HG03159 (cell line): ENCODE results near the gene FDX2.
"Not testable (repeated sequence)": the region's sequence is repeated elsewhere in the genome, so short reads cannot be mapped to it uniquely, and the experiment has no call there.

ENCODE experiments used
- ATAC-seq: cut with Tn5 transposase; IDR thresholded peaks from one replicate; pipeline ENCODE4 v1.9.1; 2021; ENCODE audit warnings: mild to moderate bottlenecking, moderate library complexity; ENCODE audit not compliant: unreplicated experiment

The FDX2 gene

GRCh38 chr19:10315335-10316214 is at the start of gene FDX2:
TSS of gene FDX2 (minus strand) at chr19:10316015. CDS start at chr19:10315996, 19 bp downstream.
- peak; percentile 74 for ATAC-seq

DNA sequence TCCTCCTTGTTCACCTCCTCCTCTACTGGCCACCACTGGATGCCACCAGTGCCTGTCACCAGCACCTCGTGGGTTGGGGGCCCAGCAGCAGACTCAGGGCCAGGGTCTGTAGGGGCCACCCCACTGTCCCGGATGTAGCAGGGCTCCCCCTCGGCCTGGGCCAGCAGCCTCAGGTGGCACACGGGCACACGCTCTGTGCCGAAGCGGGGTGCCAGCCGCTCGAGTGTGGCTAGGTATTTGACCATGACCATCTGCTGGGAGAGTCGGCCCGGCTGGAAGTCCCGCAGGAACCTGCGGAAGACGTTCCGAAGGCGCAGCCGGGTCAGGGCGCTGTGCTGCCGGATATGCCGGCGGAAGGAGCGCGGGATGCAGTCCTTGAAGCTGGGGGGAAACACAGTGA is 49.7 kb upstream of the FDX2 start:
- ATAC-seq = no peak

DNA sequence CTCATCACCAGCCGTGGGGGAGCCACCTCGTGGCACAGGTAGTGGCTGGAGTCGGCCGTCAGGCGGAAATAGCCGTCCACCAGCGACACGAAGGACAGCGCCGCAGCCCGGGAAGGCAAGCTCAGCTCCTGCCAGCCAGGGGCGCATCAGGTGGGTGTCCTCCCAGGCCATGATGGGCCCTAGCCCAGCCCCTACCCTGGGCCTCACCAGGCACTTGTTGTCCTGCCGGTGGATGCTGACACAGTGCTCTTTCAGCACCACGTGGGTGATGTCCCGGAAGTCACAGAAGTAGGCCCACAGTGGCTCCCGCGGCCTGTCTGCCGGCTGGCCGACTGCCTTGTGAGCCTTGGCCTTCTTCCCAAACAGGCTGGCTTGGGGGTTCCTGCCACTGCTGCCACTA is 48.8 kb upstream of the FDX2 start:
- no peak for ATAC-seq

- no peak for ATAC-seq
Observed at GRCh38 chr19:10363789-10364281, 48.0 kb upstream of the FDX2 start.

GRCh38 chr19:10362259-10362658 is 46.4 kb upstream of the FDX2 start:
- ATAC-seq = no peak

- no peak for ATAC-seq
Observed at GRCh38 chr19:10361569-10362011, 45.8 kb upstream of the FDX2 start.

- ATAC-seq = no peak
Observed at GRCh38 chr19:10356431-10356830, 40.6 kb upstream of the FDX2 start.

GRCh38 chr19:10353793-10354391 is 38.1 kb upstream of the FDX2 start:
- no peak for ATAC-seq

- ATAC-seq = no peak
Observed at GRCh38 chr19:10352764-10353671, 37.2 kb upstream of the FDX2 start.

- no peak for ATAC-seq
Observed at GRCh38 chr19:10346509-10346908, 30.7 kb upstream of the FDX2 start.

GRCh38 chr19:10344780-10345179 is 29.0 kb upstream of the FDX2 start:
- no peak for ATAC-seq

DNA sequence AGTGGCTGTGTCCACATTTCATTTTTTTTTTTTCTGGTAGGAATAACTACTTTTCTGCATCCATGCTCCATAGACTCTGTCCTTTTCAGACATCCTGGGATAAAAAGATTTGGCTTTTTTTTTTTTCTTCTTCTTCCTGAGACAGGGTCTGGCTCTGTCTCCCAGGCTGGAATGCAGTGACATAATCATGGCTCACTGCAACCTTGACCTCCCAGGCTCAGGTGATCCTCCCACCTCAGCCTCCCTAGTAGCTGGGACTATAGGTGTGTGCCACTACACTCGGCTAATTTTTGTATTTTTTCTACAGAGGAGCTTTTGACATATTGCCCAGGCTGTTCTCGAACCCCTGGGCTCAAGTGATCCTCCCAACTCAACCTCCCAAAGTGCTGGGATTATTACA is 27.7 kb upstream of the FDX2 start:
- no peak for ATAC-seq

GRCh38 chr19:10339977-10340376 is 24.2 kb upstream of the FDX2 start:
- ATAC-seq = no peak

GRCh38 chr19:10339380-10339960 is 23.7 kb upstream of the FDX2 start, which contains the start of gene ICAM3:
TSS of gene ICAM3 (minus strand) at chr19:10339624. CDS start at chr19:10339614, 10 bp downstream.
- peak; percentile 79 for ATAC-seq

DNA sequence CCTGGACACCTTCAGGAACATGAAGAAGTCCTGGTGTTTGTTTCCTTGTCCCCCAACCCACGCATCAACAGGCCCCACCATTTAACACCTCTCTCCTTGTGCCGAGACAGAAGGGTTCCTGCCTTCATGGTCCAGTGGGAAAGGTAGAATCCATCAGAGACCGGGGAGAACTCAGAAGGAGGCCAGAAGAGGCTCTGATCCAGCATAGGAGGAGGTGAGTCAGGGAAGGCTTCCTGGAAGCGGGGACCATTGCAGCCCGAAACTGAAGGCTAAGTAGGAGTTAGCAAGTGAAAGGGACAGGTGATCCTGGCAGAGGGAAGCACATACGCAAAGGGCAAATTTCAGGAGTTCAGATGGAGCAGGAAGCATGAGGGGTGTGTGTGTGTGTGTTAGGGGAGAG is 23.1 kb upstream of the FDX2 start:
- no peak for ATAC-seq

DNA sequence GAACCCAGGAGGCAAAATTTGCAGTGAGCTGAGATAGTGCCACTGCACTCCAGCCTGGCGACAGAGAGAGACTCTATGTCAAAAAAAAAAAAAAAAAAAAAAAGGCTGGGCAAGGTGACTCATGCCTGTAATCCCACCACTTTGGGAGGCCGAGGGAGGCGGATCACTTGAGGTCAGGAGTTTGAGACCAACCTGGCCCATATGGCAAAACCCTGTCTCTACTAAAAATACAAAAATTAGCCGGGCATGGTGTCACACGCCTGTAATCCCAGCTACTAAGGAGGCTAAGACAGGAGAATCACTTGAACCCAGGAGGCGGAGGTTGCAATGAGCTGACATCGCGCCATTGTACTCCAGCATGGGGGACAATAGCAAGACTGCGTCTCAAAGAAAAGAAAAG is 20.9 kb upstream of the FDX2 start:
- not testable (repeated sequence) for ATAC-seq

GRCh38 chr19:10335352-10335985 is 19.7 kb upstream of the FDX2 start:
- ATAC-seq = no peak

DNA sequence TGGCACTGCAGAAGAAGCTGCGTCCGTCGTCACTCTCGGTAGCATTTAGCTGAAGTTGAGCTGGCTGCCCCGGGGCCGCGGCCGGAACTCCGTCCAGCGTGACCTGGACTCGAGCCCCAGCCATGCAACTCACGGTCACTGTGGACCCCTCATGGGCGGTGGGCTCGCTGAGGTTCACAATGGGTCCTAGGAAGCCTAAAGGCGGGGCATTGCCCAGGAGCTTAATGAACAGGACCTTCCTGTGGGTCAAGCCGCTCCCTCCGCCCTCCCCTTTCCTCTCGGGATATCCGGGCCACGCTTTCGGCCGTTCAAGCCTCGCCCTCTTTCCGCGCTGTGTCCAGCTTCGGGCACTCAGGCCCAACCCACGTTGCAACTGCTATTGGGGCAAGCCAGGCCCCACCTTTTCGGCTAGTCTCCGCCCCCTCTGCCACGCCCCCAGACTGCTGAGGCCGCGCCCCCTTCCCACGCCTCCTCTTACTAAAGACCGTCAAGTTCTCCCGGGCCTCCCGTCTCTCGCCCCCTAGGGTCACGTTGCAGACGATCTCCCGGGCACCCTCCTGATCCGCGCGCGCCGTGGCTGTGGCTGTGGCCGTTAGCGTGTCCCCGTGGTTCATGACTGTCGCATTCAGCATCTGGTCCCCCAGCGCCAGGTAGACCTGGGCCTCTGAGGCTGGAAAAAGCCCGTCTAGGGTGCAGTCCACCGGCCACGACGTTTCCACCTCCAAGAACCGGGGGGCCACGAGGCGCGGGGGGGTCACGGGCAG is 19.0 kb upstream of the FDX2 start:
- ATAC-seq = no peak
